ENCODE measurements around the gene COA3.

GRCh38 chr17:42775534-42776098, 22.9 kb downstream of the COA3 start:
- TF ChIP-seq, protein P1, sequence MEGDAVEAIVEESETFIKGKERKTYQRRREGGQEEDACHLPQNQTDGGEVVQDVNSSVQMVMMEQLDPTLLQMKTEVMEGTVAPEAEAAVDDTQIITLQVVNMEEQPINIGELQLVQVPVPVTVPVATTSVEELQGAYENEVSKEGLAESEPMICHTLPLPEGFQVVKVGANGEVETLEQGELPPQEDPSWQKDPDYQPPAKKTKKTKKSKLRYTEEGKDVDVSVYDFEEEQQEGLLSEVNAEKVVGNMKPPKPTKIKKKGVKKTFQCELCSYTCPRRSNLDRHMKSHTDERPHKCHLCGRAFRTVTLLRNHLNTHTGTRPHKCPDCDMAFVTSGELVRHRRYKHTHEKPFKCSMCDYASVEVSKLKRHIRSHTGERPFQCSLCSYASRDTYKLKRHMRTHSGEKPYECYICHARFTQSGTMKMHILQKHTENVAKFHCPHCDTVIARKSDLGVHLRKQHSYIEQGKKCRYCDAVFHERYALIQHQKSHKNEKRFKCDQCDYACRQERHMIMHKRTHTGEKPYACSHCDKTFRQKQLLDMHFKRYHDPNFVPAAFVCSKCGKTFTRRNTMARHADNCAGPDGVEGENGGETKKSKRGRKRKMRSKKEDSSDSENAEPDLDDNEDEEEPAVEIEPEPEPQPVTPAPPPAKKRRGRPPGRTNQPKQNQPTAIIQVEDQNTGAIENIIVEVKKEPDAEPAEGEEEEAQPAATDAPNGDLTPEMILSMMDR (conservative IDR thresholded peaks at IDR 0.05; ENCODE audit: low read depth, low read length), result no peak
- no peak for TF ChIP-seq EZH2phosphoT487 (IDR thresholded peaks at IDR 0.05; ENCODE audit: borderline replicate concordance, low read length)
- TF ChIP-seq EZH2 (IDR thresholded peaks at IDR 0.05; ENCODE audit: low read length, unreplicated experiment), result no peak

Data from PC-3 (cell line).